ENCODE results near the gene EMC10.

GRCh38 chr19:50532952-50533351, 56.6 kb downstream of the EMC10 start:
- TF ChIP-seq CTCF (IDR thresholded peaks at IDR 0.05) (no peak), POLR2AphosphoS5 (IDR thresholded peaks at IDR 0.05) (no peak)

Data from stomach (tissue), 4 donors.